Measurements from ENCODE around the gene ITLN2. TPM values are rescaled to one million over a fixed set of nuclear protein-coding genes. Genes with fewer than 3 reads are reported as not detected.
A peak's percentile ranks its signal among the peaks of the same experiment; 100 is the strongest.
"Not testable (repeated sequence)": the region's sequence is repeated elsewhere in the genome, so short reads cannot be mapped to it uniquely, and the experiment has no call there.

ITLN2 gene
- polyA plus RNA-seq (2012; ENCODE audit: low read depth, missing spikeins) = not detected

DNA sequence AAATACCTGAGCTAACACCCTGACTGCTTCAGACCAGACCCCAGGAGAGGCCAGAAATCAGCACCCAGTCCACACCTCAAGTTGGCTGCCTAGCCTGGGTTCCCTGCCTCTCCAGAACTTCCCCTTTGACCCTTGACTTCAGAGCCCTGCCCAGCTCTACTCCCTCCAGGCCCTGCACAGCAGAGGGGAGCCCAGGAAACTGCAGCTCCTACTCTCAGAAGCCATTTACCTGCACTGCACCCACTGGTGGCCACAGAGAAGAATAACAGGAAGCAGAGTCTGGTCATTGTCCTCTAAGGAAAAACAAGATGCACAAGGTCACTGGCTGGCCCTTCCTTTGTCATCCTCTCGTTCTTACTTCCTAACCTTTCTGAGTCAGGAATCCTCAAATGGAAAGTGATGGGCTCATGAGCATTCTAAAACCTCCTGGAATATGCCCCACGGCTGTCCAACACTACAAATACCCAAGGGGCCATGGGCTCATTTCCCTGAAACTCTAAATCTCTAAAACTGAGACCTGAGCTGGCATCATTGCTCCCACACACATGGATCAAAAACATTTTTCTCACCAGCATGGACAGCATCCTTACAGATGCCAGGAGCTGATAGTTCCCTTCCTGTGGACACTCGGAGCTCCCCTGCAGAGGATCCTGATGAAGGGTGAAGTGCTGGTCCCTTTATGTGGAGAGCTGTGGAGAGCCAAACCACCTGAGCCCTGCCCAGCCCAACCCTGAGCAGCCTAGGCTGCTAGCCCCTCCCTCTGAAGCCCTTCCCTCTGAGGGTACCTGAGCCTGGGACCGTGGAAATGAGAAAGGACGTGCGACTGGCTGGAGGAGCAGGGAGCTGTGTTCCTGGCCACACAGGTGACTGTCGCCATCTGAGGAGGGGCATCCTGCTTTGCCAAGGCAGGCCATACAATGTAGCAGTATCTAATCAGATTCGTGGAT, at the start of gene ITLN2:
TSS of gene ITLN2 (minus strand) at position 652 of the 947 bp plus-strand sequence. CDS start at position 584, 68 bp downstream.
- DNase-seq (ENCODE audit: insufficient read length, low spot score) = peak; percentile 47
- FAIRE-seq = peak; percentile 75
- TF ChIP-seq POU2F2 (IDR thresholded peaks at IDR 0.05; ENCODE audit: low read depth, low read length) (no peak), SPI1 (IDR thresholded peaks at IDR 0.05; ENCODE audit: low read depth, low read length) (no peak), PAX5 (IDR thresholded peaks at IDR 0.05; ENCODE audit: insufficient read depth, low read length, severe bottlenecking) (no peak), POLR2AphosphoS5 (IDR thresholded peaks at IDR 0.05; ENCODE audit: low read depth, low read length) (no peak), POLR2A (IDR thresholded peaks at IDR 0.05; ENCODE audit: low read depth, low read length) (no peak), TAF1 (IDR thresholded peaks at IDR 0.05; ENCODE audit: low read depth, low read length) (no peak)

DNA sequence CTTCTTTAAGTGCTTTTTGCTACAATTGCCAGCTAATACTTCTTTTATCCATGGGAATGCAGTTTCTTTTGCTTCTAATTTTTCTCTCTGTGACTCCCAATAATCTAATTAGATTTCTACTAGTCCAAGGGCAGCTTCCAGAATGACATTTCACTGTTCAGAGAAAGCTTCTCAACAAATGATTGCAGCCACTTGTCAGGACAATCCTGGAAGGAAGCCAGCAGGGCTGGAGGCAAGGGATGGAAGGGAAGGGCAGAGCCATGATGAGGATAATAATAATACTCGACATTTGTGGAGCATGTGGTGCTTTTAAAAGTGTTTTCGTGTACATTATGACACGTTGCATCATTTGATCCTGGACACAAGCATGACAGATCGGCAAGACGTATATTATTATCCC, 46.9 kb upstream of the ITLN2 start:
- TF ChIP-seq PAX5 (IDR thresholded peaks at IDR 0.05; ENCODE audit: insufficient read depth, low read length, severe bottlenecking) = no peak
- 0 out of 2 replicates have a peak, but pooled peaks have one; percentile 22 for TF ChIP-seq SPI1 (IDR thresholded peaks at IDR 0.05; ENCODE audit: low read depth, low read length)
- DNase-seq (ENCODE audit: insufficient read length, low spot score) = no peak
- peak; percentile 45 for FAIRE-seq

DNA sequence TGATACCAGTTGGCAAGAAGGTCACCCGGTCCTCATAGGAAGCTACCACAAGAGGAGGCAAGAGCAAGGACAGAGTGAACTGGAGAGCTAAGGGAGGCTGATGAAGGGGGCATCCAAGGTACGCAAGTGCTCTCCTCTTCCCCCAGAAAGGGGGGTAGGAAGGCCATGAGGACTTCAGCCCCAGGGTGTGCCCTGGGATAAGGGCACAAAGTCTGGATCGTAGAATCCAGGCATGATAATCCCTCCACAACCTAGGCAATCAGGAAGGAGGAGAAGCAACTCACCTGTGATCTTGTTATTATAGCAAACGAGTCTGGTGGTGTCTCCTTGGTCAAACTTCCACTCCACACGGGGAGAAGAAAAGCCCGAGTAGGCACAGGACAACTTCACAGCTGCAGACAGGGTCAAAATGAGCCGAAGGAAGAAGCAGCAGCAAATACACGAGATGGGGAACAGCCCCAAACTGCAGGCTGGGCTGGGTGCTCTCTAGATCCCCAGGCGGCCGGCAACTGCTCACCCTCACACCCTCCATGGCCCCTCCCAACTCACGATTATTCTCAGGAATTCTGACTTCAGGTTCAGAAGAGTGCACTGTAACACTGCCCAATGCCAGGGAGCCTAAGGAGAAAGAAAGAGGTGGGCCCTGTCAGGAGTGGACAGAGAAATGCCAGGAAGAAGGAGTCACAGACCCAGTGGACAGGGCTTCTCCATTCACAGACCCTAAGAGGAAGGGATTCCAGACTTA, 46.3 kb upstream of the ITLN2 start:
- DNase-seq (ENCODE audit: insufficient read length, low spot score) (no peak), FAIRE-seq (no peak)
- TF ChIP-seq POU2F2 (IDR thresholded peaks at IDR 0.05; ENCODE audit: low read depth, low read length) = no peak
- no peak for TF ChIP-seq SPI1 (IDR thresholded peaks at IDR 0.05; ENCODE audit: low read depth, low read length)
- no peak for TF ChIP-seq TAF1 (IDR thresholded peaks at IDR 0.05; ENCODE audit: low read depth, low read length)
- TF ChIP-seq PAX5 (IDR thresholded peaks at IDR 0.05; ENCODE audit: insufficient read depth, low read length, severe bottlenecking) = no peak
- no peak for TF ChIP-seq POLR2A (IDR thresholded peaks at IDR 0.05; ENCODE audit: low read depth, low read length)
- no peak for TF ChIP-seq POLR2AphosphoS5 (IDR thresholded peaks at IDR 0.05; ENCODE audit: low read depth, low read length)

DNA sequence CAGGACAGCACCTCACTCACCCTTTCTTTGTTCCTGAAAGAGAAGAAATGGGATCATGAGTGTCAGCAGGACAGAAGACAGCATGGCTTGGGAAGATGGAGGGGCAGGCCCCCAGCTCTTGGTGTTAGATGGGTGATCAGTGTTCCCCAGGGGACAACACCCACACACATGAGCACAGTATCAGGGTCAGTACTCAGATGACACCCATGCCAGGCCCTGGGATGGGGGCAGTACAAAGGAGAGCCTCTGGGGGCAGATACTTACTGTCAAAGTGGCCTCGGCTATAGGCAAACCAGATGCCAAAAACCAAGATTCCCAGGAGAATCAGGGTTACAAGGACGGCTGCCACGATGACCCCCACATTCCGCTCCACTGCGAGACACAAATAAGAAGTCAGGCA, 44.8 kb upstream of the ITLN2 start:
- FAIRE-seq (no peak), DNase-seq (ENCODE audit: insufficient read length, low spot score) (no peak)
- TF ChIP-seq PAX5 (IDR thresholded peaks at IDR 0.05; ENCODE audit: insufficient read depth, low read length, severe bottlenecking) = no peak

DNA sequence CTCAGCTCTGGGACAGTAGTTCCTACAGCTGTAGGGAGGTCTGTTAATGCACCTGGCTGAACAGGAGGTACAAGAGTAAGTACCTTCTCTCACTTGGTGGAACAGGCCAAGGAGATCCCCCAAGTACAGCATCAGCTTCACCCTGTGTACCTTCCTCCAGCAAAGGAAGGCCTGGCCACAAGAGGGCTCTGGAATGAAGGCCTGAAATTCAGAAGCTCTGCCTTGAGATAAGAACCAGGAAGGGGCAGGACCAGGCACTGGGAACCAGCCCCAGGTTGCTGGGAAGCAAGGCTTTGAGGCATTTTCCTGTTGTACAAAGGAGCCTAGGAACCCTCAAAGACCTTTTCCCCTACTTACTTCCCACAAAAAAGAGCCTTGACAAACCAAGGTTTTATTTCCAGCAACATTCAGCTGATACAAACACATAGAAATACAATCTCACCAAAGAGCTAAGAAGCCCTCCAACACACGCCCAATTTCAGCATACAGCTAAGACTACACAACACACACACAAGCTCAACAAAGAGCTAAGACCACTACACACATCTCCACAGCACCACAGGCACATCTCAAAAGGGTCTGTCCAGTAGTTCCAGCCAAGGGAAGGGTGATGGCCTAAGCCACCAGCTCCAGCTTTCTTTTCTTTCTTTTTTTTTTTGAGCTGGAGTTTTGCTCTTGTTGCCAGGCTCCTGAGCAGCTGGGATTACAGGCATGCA, 42.9 kb upstream of the ITLN2 start:
- FAIRE-seq = peak; percentile 52
- DNase-seq (ENCODE audit: insufficient read length, low spot score) = peak; percentile 42
- 0 out of 2 replicates have a peak, but pooled peaks have one; percentile 20 for TF ChIP-seq POU2F2 (IDR thresholded peaks at IDR 0.05; ENCODE audit: low read depth, low read length)
- TF ChIP-seq TAF1 (IDR thresholded peaks at IDR 0.05; ENCODE audit: low read depth, low read length) = no peak

DNA sequence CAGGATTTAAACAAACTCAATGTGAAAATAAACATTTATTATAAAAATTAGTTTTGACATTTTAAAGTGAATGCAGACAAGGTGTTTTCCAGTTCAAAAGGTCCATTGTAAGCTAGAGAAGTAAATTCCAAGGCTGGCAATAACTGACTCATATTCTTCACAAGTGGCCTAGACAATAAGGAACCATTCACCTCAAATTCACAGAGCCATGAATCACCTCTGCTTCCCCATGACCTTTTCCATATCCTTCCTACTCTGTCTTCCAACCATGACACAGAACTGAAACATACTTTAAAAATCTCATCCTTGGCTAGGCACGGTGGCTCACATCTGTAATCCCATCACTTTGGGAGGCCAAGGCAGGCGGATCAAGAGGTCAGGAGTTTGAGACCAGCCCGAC, 41.6 kb upstream of the ITLN2 start:
- no peak for TF ChIP-seq POLR2AphosphoS5 (IDR thresholded peaks at IDR 0.05; ENCODE audit: low read depth, low read length)
- no peak for TF ChIP-seq POU2F2 (IDR thresholded peaks at IDR 0.05; ENCODE audit: low read depth, low read length)
- TF ChIP-seq TAF1 (IDR thresholded peaks at IDR 0.05; ENCODE audit: low read depth, low read length) = no peak
- no peak for TF ChIP-seq POLR2A (IDR thresholded peaks at IDR 0.05; ENCODE audit: low read depth, low read length)
- no peak for TF ChIP-seq PAX5 (IDR thresholded peaks at IDR 0.05; ENCODE audit: insufficient read depth, low read length, severe bottlenecking)
- no peak for TF ChIP-seq SPI1 (IDR thresholded peaks at IDR 0.05; ENCODE audit: low read depth, low read length)
- FAIRE-seq = no peak
- DNase-seq (ENCODE audit: insufficient read length, low spot score) = no peak

DNA sequence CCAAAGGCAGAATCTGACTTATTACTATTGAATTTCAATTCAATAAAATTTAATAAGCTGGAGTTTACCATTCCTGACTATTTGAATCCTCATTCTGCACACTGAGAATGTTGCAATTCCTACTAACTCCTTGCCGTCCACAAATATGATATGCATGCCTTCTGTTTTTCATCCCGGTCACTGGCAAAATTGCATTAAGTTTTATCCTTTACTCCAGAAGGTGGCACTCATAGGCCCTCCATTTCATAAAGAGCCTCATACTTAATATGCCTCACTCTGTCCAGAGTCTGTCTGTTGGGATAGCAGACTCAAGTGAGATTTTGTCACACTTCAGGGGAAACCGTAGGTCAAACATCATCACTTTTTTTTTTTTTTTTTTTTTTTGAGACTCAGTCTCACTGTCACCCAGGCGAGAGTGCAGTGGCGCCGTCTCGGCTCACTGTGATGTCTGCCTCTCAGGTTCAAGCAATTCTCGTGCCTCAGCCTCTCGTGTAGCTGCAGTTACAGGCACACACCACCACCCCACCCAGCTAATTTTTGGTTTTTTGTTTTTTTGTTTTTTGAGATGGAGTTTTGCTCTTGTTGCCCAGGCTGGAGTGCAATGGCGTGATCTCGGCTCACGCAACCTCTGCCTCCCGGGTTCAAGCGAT, 39.1 kb upstream of the ITLN2 start:
- no peak for FAIRE-seq
- no peak for DNase-seq (ENCODE audit: insufficient read length, low spot score)
- TF ChIP-seq POLR2AphosphoS5 (IDR thresholded peaks at IDR 0.05; ENCODE audit: low read depth, low read length) (no peak), POU2F2 (IDR thresholded peaks at IDR 0.05; ENCODE audit: low read depth, low read length) (no peak), PAX5 (IDR thresholded peaks at IDR 0.05; ENCODE audit: insufficient read depth, low read length, severe bottlenecking) (no peak), SPI1 (IDR thresholded peaks at IDR 0.05; ENCODE audit: low read depth, low read length) (no peak), TAF1 (IDR thresholded peaks at IDR 0.05; ENCODE audit: low read depth, low read length) (no peak), POLR2A (IDR thresholded peaks at IDR 0.05; ENCODE audit: low read depth, low read length) (no peak)

DNA sequence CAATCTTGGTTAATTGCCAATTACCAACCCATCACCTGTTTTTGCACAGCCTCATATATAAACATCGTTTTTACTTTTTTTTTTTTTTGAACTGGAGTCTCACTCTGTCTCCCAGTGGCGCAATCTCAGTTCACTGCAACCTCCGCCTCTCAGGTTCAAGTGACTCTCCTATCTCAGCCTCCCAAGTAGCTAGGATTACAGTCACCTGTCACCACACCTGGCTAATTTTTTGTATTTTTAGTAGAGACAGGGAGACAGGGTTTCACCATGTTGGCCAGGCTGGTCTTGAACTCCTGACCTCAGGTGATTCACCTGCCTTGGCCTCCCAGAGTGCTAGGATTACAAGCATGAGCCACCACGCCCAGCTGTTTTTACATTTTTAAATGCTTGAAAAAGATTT, 37.4 kb upstream of the ITLN2 start:
- FAIRE-seq; DNase-seq (ENCODE audit: insufficient read length, low spot score): not testable (repeated sequence)

DNA sequence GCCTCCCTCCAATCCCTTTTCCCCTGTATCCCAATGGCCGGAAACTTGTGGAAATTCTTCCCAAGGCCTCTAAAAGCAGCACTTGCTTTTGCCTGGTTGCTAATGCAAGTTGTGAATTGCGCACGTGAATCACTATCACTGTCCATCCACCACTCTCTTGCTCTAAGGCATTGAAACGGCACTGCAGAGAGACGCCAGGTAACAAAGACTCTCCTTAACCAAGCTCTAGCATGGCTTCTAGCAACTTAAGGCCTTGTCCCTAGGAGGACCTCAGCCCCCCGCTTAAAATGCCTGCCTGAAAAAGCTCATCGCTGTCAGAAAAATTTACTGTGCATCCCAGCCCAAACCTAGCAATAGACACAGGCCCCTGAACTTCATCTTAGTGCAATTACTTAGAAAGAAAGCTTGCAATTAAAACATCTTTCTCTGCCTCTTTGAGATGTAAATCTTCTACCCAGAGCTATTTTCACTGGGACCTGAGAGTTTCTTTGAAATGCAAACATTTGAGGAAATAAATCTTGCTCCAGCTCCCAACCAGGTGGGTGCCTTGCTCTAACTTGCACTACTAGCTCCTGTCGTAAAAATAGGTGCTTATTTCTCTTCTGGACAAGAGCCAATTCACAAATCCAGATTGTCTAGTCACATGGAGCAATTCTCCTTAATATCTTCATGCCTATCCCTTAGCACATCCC, 32.9 kb upstream of the ITLN2 start:
- TF ChIP-seq PAX5 (IDR thresholded peaks at IDR 0.05; ENCODE audit: insufficient read depth, low read length, severe bottlenecking) (no peak), POU2F2 (IDR thresholded peaks at IDR 0.05; ENCODE audit: low read depth, low read length) (no peak), SPI1 (IDR thresholded peaks at IDR 0.05; ENCODE audit: low read depth, low read length) (no peak), POLR2A (IDR thresholded peaks at IDR 0.05; ENCODE audit: low read depth, low read length) (no peak), POLR2AphosphoS5 (IDR thresholded peaks at IDR 0.05; ENCODE audit: low read depth, low read length) (no peak), TAF1 (IDR thresholded peaks at IDR 0.05; ENCODE audit: low read depth, low read length) (no peak)
- no peak for FAIRE-seq
- no peak for DNase-seq (ENCODE audit: insufficient read length, low spot score)
